Measurements from ENCODE around the gene TCF3.
"Not testable (repeated sequence)": the region's sequence is repeated elsewhere in the genome, so short reads cannot be mapped to it uniquely, and the experiment has no call there.

Gene TCF3

GRCh38 chr19:1672769-1673644 lies 20.6 kb upstream of the TCF3 start:
- DNase-seq = no peak

DNA sequence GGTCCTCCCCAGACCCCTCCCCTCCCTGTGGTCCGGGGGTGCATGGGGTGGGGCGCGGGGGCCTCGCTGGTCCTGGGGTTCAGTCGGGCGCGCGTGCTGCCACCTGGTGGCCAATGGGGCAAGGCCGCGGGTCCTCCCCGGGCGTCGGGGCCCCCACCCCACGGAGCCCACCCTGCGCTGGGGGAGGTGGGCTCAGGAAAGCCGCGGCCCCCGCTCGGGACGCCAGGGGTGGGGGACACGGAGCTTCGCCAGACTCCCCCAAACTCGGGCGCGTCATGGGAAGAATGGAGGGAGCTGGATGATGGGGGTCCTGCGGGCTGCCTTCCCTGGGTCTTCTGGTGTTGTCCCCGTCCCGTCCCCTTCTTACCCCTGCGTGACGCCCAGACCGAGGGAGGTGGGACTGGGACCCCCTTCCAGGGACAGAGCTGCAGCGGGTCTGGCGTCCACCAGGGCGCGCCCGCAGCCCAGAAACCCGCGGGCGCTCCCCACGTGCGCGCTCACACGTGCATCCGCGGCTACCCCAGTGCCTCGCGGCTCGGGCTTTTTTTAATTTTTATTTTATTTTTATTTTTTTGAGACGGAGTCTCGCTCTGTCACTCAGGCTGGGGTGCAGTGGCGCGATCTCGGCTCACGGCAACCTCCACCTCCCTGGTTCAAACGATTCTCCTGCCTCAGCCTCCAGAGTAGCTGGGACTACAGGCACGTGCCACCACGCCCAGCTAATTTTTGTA lies 19.8 kb upstream of the TCF3 start:
- DNase-seq = no peak

DNA sequence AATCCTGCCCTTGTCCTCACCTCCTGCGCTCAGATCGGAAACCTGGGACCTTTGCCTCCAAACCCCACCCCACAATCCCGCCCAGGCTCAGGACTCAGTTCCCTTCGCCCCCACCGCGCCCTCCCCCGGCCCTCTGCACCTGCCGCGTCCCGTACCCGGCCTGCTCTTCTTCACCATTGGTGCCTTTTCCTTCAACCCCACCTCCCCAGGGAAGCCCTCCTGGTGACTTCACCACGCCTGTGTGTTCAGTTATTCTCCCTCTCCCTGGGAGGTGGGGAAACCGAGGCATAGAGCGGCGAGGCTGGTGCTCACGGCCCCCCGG lies 19.3 kb upstream of the TCF3 start:
- DNase-seq = no peak

DNA sequence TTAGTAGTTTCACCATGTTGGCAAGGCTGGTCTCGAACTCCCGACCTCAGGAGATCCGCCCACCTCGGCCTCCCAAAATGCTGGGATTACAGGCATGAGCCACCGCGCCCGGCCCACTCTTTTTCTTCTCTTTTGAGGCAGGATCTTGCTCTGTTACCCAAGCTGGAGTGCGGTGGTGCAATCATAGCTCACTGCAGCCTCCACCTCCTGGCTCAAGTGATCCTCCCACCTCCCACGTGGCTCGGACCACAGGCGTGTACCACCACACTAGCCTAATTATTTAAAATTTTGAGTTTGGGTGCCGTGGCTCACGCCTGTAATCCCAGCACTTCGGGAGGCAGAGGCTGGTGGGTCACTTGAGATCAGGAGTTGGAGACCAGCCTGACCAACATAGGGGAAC lies 18.3 kb upstream of the TCF3 start:
- DNase-seq = not testable (repeated sequence)

GRCh38 chr19:1668486-1669270 lies 16.3 kb upstream of the TCF3 start:
- no peak for DNase-seq

- no peak for DNase-seq
These were observed 15.7 kb upstream of the TCF3 start for GRCh38 chr19:1668048-1668485.

DNA sequence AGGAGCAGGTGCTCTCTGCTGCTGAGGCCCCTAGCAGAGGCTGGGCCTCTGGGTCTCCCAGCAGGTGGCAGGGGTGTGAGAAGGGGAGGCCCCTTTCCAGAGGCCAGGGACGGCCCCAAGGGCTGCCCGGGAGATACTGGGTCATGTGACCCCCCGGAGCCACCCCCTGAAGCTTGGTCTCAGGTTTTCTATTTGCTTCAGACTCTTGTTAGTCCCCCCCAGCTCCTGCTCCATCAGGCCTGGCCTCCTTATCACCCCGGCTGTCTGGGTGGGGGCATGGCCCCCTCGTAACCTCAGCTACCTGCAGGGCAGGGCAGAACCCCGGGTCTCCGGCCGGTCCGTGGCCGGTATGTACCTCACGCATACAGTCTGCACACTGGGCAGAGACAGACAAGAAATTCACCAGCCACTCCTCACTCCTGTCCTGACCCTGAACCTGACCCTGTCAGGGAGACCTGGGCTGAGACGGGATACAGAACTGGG lies 13.2 kb upstream of the TCF3 start:
- DNase-seq = no peak

GRCh38 chr19:1663852-1664251 lies 11.4 kb upstream of the TCF3 start:
- DNase-seq = no peak

DNA sequence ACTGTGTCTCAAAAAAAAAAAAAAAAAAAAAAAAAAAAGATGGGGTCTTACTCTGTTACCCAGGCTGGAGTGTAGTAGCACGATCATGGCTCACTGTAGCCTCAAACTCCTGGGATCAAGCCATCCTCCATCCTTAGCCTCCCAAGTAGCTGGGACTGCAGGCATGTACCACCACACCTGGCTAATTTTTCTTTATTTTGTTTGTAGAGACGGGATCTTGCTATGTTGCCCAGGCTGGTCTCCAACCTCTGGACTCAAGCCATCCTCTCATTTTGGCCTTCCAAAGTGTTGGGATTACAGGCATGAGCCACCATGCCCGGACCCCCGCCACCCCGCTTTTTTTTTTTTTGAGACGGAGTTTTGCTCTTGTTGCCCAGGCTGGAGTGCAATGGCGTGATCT lies 10.8 kb upstream of the TCF3 start:
- DNase-seq = not testable (repeated sequence)

- no peak for DNase-seq
These were observed 9.6 kb upstream of the TCF3 start for GRCh38 chr19:1661995-1662394.

GRCh38 chr19:1659084-1659427 lies 6.6 kb upstream of the TCF3 start:
- DNase-seq = no peak

GRCh38 chr19:1658150-1659083 lies 6.0 kb upstream of the TCF3 start:
- no peak for DNase-seq

DNA sequence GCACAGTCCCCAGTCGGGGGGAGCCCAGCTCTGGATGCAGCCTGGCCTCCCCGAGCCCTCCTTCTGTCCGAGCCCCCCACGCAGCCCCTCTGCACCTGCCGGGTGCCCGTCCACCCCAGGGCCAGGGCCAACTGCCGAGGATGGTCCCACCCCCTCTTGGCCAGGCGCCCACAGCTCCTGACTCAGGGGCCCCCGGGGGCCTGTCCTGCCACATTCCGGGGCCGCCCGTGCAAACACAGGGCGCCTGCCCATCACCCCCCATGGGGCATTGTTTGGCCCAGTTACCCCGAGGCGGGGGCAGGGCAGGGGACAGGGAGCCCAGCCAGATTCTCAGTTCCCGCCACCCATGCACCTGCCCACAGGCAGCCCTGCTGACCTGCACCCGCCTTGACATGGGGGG lies 5.3 kb upstream of the TCF3 start:
- no peak for DNase-seq

DNA sequence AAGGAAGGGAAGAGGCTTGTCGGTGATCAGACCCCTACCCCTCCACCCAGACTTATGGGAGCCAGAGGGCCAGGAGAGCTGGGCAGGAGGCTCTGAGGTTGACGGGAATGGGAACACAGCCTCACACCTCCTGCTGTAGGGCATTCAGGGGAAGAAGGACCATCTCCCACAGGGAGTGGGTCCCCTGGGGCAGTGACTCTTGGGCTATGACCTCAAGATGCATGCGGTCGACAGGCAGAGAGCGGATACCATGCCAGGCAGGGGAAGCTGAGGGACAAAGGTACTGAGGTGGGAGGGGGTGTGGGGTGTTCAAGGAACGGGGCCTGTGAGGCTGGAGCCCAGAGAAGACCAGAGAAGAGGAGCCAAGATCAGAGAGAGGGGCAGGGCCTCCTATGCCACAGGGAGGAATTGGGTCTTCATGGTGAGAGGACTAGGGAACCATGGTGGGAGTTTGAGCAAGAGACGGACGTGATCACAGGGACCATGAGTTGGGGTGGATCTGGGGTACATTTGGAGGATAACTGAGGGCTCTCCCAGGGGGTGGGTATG lies 4.6 kb upstream of the TCF3 start:
- DNase-seq = no peak

DNA sequence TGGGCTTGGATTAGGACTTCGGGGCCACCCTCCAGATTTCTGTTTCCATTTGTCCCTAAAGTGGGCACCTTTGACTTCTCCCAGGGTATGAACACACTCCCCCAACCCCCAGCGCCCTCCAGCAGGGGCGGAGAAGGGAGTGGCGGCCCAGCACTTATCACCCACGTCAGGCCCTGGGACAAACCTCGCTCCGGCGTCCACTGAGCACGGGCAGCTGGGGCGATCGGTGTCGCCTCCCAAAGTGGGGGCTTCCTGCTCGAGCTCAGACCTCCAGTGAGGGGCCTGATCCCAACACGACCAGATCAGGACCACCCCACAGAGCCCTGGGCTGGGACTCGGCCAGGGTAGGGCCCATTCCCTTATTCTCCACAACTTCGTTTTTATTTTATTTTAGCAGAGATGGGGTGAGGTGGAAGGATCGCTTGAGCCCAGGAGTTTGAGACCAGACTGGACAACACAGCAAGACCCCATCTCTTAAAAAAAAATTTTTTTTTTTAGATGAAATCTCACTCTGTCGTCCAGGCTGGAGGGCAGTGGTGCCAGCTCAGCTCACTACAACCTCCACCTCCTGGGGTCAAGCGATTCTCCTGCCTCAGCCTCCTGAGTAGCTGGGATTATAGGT lies 3.7 kb upstream of the TCF3 start:
- DNase-seq = no peak

DNA sequence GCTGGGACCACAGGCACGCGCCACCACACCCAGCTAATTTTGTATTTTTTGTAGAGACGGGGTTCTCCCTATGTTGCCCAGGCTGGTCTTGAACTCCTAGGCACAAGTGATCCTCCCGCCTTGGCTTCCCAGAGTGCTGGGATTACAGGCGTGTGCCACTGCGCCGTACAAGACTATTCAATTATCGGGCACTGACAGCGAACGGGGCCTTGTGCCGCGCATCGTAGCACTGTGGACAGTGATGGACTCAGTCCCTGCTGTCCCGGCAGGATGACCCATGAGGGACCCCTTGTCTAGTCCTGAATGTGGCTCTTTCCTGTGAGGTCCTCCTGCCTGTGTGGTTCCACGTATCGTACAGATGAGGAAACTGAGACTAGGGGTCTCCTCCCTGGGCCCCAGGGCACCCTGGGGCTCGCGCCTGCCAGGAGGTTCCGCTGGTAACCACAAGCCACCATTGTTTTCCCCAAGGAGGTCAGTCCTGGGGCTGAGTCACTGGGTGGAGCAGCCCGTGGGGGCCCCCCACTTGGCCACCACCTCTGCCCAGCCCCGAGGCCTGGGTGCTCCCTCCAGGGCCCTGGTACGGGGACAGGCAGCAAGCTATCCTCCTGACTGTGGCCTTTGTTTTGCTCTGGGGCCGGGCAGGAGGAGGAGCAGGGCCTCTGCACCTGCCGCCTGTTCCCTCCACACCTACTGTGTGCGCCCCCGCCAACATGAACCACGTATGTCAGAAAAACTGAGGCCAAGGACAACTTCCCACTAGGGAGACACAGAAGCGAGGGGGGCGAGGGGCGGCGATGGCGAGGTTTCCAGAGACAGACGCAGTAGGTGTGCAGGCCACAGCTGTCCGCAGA lies 2.9 kb upstream of the TCF3 start:
- no peak for DNase-seq

GRCh38 chr19:1654178-1654792 lies 1.9 kb upstream of the TCF3 start:
- no peak for DNase-seq

DNA sequence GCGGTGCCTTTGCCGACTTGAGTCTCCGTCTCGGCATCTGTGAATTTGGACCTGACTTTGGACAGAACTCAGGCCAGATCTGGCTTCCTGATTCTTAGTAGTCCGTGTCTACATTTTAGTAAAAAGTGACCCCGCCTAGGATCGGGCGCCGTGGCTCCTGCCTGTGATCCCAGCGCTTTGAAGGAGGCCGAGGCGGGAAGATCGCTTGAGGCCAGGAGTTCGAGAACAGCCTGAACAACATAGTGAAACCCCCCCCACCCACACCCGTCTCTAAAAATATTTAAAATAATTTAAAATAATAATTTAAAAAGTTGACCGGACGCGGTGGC lies 849 bp upstream of the TCF3 start:
- DNase-seq = no peak

- no peak for DNase-seq
These were observed 685 bp downstream of the TCF3 start for GRCh38 chr19:1651568-1652291.

Data from DMS153 (cell line).